ENCODE results near the gene DDX54. TPM values are rescaled to one million over a fixed set of nuclear protein-coding genes. Genes with fewer than 3 reads are reported as not detected.

DDX54 gene
- total RNA-seq, 2 donors from 2014 or later: 81.4 to 82.7 TPM

Other genes with a start within 250 kb of the DDX54 start
- 10 to 100 TPM; 14.7 to 39.3 TPM for gene OAS3, start 247.0 kb downstream of the DDX54 start, total RNA-seq
- gene OAS2, start 207.0 kb downstream of the DDX54 start, total RNA-seq: 100 to 1,000 TPM in 1 of 2 donors, 10 to 100 TPM in 1; 80.2 to 139 TPM
- 10 to 100 TPM; 17.6 to 18.0 TPM for gene DTX1, start 128.7 kb downstream of the DDX54 start, total RNA-seq
- gene RASAL1, start 49.7 kb downstream of the DDX54 start, total RNA-seq: 10 to 100 TPM in 1 of 2 donors, 1 to 10 TPM in 1; 6.7 to 13.4 TPM
- gene CFAP73, start 35.8 kb downstream of the DDX54 start, total RNA-seq: 1 to 10 TPM; 2.0 to 2.1 TPM
- gene RITA1, start 243 bp upstream of the DDX54 start, total RNA-seq: 10 to 100 TPM; 21.3 to 25.1 TPM
- gene TPCN1, start 36.0 kb upstream of the DDX54 start, total RNA-seq: 10 to 100 TPM; 74.7 to 84.0 TPM
- gene SLC8B1, start 149.6 kb upstream of the DDX54 start, total RNA-seq: 10 to 100 TPM; 25.9 to 27.4 TPM
- gene PLBD2, start 173.1 kb upstream of the DDX54 start, total RNA-seq: 10 to 100 TPM; 13.2 to 14.7 TPM
- not detected for gene SDS, start 218.4 kb upstream of the DDX54 start, total RNA-seq
- gene SDSL, start 236.9 kb upstream of the DDX54 start, total RNA-seq: 1 to 10 TPM in 1 of 2 donors, under 1 TPM in 1; 0.29 to 3.2 TPM

All from activated T-cell treated with anti-CD3 and anti-CD28 coated beads, Interleukin-2, amount 50 U/mL, for 72 hours (primary cell).